Upper lobe of left lung (tissue), 4 donors: ENCODE results near the gene EPHB1.

Experiments
- EP300 ChIP-seq, 4 donors: sonication (generic); formaldehyde crosslinking; IDR thresholded peaks; one replicate each; pipeline ENCODE4 v1.5.1; 2017; ENCODE audit warnings: antibody characterized with exemption in 4 of 4, control low read depth in 2 of 4
- POLR2A ChIP-seq, 4 donors: fragments of 450-650 bp; IDR thresholded peaks; one replicate each; pipeline ENCODE4 v1.5.1; 2016 to 2017; ENCODE audit warnings: antibody characterized with exemption in 4 of 4, mild to moderate bottlenecking in 2 of 4
- POLR2AphosphoS5 ChIP-seq, 2 donors: sonication (generic); formaldehyde crosslinking; IDR thresholded peaks; one replicate each; pipeline ENCODE4 v1.5.1; 2017; ENCODE audit warnings: antibody characterized with exemption in 2 of 2
- TF ChIP-seq, protein P1 (sequence below), 6 experiments: fragments of 450-650 bp in 4 of 6; fragments of 200-600 bp in 2 of 6; sonication (generic) in 2 of 6; IDR thresholded peaks; one replicate each; pipeline ENCODE4 v1.5.1; 2016 to 2019; ENCODE audit warnings: antibody characterized with exemption in 6 of 6

DNA sequence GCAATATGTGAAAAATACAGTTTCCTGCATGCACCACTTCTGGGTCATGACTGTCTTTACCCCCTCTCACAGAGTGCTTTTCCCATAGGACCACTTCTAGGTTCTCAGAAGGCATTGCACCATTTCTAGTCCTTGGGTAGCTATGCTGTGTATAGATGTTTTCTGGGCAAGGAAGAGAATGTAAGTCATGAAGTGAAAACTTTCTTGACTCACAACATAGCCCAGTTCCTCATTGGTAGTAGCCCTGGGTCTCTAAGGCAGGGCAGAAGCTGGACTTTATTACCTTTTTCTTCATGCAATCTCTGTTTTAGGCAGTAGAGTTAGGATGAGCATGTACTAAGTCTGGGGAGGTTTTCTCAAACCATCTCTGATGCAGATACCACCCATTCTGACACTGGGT is 203.1 kb downstream of the EPHB1 start:
- TF ChIP-seq, protein P1, sequence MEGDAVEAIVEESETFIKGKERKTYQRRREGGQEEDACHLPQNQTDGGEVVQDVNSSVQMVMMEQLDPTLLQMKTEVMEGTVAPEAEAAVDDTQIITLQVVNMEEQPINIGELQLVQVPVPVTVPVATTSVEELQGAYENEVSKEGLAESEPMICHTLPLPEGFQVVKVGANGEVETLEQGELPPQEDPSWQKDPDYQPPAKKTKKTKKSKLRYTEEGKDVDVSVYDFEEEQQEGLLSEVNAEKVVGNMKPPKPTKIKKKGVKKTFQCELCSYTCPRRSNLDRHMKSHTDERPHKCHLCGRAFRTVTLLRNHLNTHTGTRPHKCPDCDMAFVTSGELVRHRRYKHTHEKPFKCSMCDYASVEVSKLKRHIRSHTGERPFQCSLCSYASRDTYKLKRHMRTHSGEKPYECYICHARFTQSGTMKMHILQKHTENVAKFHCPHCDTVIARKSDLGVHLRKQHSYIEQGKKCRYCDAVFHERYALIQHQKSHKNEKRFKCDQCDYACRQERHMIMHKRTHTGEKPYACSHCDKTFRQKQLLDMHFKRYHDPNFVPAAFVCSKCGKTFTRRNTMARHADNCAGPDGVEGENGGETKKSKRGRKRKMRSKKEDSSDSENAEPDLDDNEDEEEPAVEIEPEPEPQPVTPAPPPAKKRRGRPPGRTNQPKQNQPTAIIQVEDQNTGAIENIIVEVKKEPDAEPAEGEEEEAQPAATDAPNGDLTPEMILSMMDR (IDR thresholded peaks at IDR 0.05) = no peak
- TF ChIP-seq POLR2A (IDR thresholded peaks at IDR 0.05) = no peak
- TF ChIP-seq POLR2AphosphoS5 (IDR thresholded peaks at IDR 0.05) = no peak
- TF ChIP-seq EP300 (IDR thresholded peaks at IDR 0.05) = no peak
